ENCODE results near the gene PDE1A. TPM values are rescaled to one million over a fixed set of nuclear protein-coding genes. Genes with fewer than 3 reads are reported as not detected.

The PDE1A gene
- total and polyA plus RNA-seq, 8 donors: 0.58 to 33.6 (median 12.9) TPM; not detected in 1

- DNase-seq: no peak
- TF ChIP-seq EP300 (IDR thresholded peaks at IDR 0.05): no peak
- TF ChIP-seq CTCF (IDR thresholded peaks at IDR 0.05): no peak
- TF ChIP-seq POLR2A (IDR thresholded peaks at IDR 0.05): no peak
- TF ChIP-seq POLR2AphosphoS5 (IDR thresholded peaks at IDR 0.05): no peak
- Histone ChIP-seq H3K4me1 (no peaks in the 10 kb centered on the region), H3K27me3 (no peaks in the 10 kb centered on the region), H3K9me3 (no peaks in the 10 kb centered on the region), H3K36me3 (no peaks in the 10 kb centered on the region), H3K4me3 (no peak overlapping the region), H3K27ac (no peak overlapping the region)
- intact Hi-C loops (cut with DNase I; ENCODE audit: low total_unique reads): no loop called here
These were observed 216.2 kb downstream of the PDE1A start for GRCh38 chr2:182210669-182211068.

GRCh38 chr2:182208421-182208820 is 218.4 kb downstream of the PDE1A start:
- TF ChIP-seq EP300 (IDR thresholded peaks at IDR 0.05) (no peak), CTCF (IDR thresholded peaks at IDR 0.05) (no peak)
- DNase-seq: no peak
- H3K4me3 ChIP-seq: no peak overlapping the region
- no peaks in the 10 kb centered on the region for H3K9me3 ChIP-seq
- H3K27me3 ChIP-seq: no peaks in the 10 kb centered on the region
- no peaks in the 10 kb centered on the region for H3K4me1 ChIP-seq
- H3K27ac ChIP-seq: no peak overlapping the region
- no peaks in the 10 kb centered on the region for H3K36me3 ChIP-seq
- intact Hi-C loops (cut with DNase I; ENCODE audit: low total_unique reads): no loop called here
- 70 to 88% (median 80%) methylated on average over 4 of the region's 4 CpGs for WGBS, 5 donors

- intact Hi-C loops (cut with DNase I; ENCODE audit: low total_unique reads): no loop called here
- no peak overlapping the region for H3K27ac ChIP-seq
- DNase-seq: no peak
- WGBS, 5 donors: 86 to 94% (median 92%) methylated on average over 5 of the region's 5 CpGs
- H3K27me3 ChIP-seq: no peaks in the 10 kb centered on the region
- H3K36me3 ChIP-seq: no peaks in the 10 kb centered on the region
- no peaks in the 10 kb centered on the region for H3K9me3 ChIP-seq
- H3K4me1 ChIP-seq: no peaks in the 10 kb centered on the region
- TF ChIP-seq EP300 (IDR thresholded peaks at IDR 0.05) (no peak), POLR2A (IDR thresholded peaks at IDR 0.05) (no peak), POLR2AphosphoS5 (IDR thresholded peaks at IDR 0.05) (no peak), CTCF (IDR thresholded peaks at IDR 0.05) (no peak)
- no peak overlapping the region for H3K4me3 ChIP-seq
These were observed 219.6 kb downstream of the PDE1A start for GRCh38 chr2:182207049-182207746.

- Histone ChIP-seq H3K27me3 (no peaks in the 10 kb centered on the region), H3K36me3 (peaks cover 0 to 11% (median 0%) of the 10 kb centered on the region in 4 donors), H3K27ac (no peak overlapping the region), H3K4me1 (no peaks in the 10 kb centered on the region), H3K9me3 (no peaks in the 10 kb centered on the region), H3K4me3 (no peak overlapping the region)
- no peak for DNase-seq
- intact Hi-C loops (cut with DNase I; ENCODE audit: low total_unique reads): no loop called here
- TF ChIP-seq EP300 (IDR thresholded peaks at IDR 0.05) (no peak), POLR2A (IDR thresholded peaks at IDR 0.05) (no peak), CTCF (IDR thresholded peaks at IDR 0.05) (no peak), POLR2AphosphoS5 (IDR thresholded peaks at IDR 0.05) (no peak)
These were observed 229.3 kb downstream of the PDE1A start for GRCh38 chr2:182197529-182197928.

Data from stomach (tissue), 9 donors.